ENCODE data around the gene KANTR. TPM values are rescaled to one million over a fixed set of nuclear protein-coding genes. Genes with fewer than 3 reads are reported as not detected.
A peak's percentile ranks its signal among the peaks of the same experiment; 100 is the strongest.

KANTR gene
- total RNA-seq, 1 experiment from 2014 or later, result 7.5 TPM

DNA sequence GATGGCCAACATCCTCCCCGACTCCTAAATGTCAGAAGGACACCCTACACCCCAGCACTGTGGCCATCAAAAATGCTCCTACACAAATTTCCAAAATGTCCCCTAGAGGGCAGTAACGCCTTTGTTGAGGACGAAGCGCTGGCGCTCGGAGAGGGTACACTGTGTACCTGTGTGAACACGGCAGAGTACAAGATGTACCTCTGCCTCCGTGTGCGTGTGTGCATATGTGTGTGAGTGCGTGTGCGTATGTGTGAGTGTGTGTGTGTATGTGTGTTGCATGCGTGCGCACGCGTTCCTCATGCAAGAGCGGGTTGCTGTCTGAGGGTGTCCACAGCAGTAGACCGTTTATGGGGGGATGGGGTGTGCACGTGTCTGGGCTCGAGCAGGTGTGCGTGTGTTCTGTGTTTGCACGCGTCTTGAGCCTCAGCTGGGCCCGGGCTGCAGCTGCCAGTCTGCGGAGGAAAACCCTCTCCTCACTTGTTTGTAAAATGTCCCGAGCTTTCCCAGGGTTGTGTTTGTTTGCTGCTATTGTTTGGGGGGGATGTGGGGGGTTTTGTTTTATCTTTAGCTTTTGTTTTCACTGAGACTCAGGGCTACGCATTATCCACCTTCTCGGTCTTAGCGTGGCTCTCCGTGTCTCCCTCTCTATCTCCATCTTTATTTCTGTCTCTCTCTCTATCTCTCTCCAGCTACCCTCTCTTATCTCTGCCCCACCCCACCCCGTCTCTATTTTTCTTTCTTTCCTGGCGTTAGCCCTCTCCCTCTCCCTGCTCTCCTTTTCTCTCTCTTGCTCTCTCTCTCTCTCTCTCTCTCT is 22.1 kb upstream of the KANTR start:
- Histone ChIP-seq H3K36me3 (ENCODE audit: control insufficient read depth in 1 of 2, insufficient read depth in 2 of 2, low read length in 2 of 2) (no peaks in the 10 kb centered on the region), H3K4me2 (ENCODE audit: low read length) (peak overlapping the region; percentile 95), H3K27ac (ENCODE audit: low read depth, low read length) (peak overlapping the region; percentile 63), H3K9me2 (ENCODE audit: insufficient read depth) (no peaks in the 10 kb centered on the region), H3K79me2 (ENCODE audit: insufficient read depth, low read length) (no peaks in the 10 kb centered on the region), H3K4me1 (ENCODE audit: control insufficient read depth in 1 of 2, insufficient read depth in 2 of 2, low read length in 2 of 2) (peaks cover 4 to 26% of the 10 kb centered on the region in 2 experiments; a peak in 3 of 4 replicates), H3K9me3 (ENCODE audit: control insufficient read depth in 1 of 2, insufficient read depth in 1 of 2, low read depth in 1 of 2, low read length in 2 of 2) (no peaks in the 10 kb centered on the region), H4K20me1 (ENCODE audit: insufficient read depth) (no peaks in the 10 kb centered on the region), H3K4me3 (replicated peaks in 1 of 2; ENCODE audit: low read depth in 1 of 2, low read length in 2 of 2) (peak overlapping the region; percentile 42 to 60), H2AFZ (ENCODE audit: low read depth, low read length, poor library complexity, severe bottlenecking) (no peak overlapping the region), H3K27me3 (ENCODE audit: insufficient read depth, low read length) (no peaks in the 10 kb centered on the region), H3K9ac (ENCODE audit: low read length) (peak overlapping the region; percentile 59)
- intact Hi-C loops (cut with micrococcal nuclease), result loop anchor here (1.0 kb wide), 2 partner anchors 17 to 21 kb away; no protein-coding TSS in a partner anchor
- ChIA-PET POLR2A (interaction anchor here (2.6 kb wide), 1 partner anchor 10 kb away, joined by 25 read pairs; the partner anchor contains the start of gene TSPYL2), RAD21 (ENCODE audit: low non-redundant PET in 1 of 2, low total read pairs in 2 of 2, uncharacterized antibody in 2 of 2, unreplicated experiment in 2 of 2) (no interaction called here), CTCF (no interaction called here)
- DNase-seq (ENCODE audit: low read depth, low spot score) (peak; percentile 50), ATAC-seq (peak; percentile 83)
- BruUV-seq (replicated peaks), result no TSS peak
- no peak for TF ChIP-seq EGR1 (IDR thresholded peaks at IDR 0.05; ENCODE audit: low read depth)
- no peak for TF ChIP-seq FOSL1 (IDR thresholded peaks at IDR 0.05; ENCODE audit: low read depth)
- TF ChIP-seq, protein P1, sequence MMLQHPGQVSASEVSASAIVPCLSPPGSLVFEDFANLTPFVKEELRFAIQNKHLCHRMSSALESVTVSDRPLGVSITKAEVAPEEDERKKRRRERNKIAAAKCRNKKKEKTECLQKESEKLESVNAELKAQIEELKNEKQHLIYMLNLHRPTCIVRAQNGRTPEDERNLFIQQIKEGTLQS (IDR thresholded peaks at IDR 0.05), result no peak
- no peak for TF ChIP-seq ZNF274 (IDR thresholded peaks at IDR 0.05; ENCODE audit: low read depth, low read length)
- TF ChIP-seq TCF7L2 (IDR thresholded peaks at IDR 0.05; ENCODE audit: borderline replicate concordance, extremely low read depth, insufficient read depth, insufficient read length), result peak; percentile 21
- TF ChIP-seq CTCF (IDR thresholded peaks at IDR 0.05 in 2 of 3, conservative IDR thresholded peaks at IDR 0.05 in 1 of 3; ENCODE audit: borderline replicate concordance in 1 of 3, insufficient read depth in 1 of 3, low read depth in 2 of 3, low read length in 2 of 3), result peak; percentile 54 to 59 (median 56); a peak in 4 of 6 replicates
- TF ChIP-seq CEBPB (IDR thresholded peaks at IDR 0.05; ENCODE audit: low read depth), result no peak
- no peak for TF ChIP-seq EZH2 (IDR thresholded peaks at IDR 0.05)
- peak; percentile 72 for TF ChIP-seq RAD21 (IDR thresholded peaks at IDR 0.05; ENCODE audit: low read depth)
- TF ChIP-seq SP1 (IDR thresholded peaks at IDR 0.05; ENCODE audit: low read depth), result no peak
- TF ChIP-seq SRF (IDR thresholded peaks at IDR 0.05; ENCODE audit: low read depth), result no peak
- no peak for TF ChIP-seq POLR2A (IDR thresholded peaks at IDR 0.05; ENCODE audit: borderline replicate concordance, extremely low read depth, insufficient read depth, insufficient read length)
- TF ChIP-seq ZFX (IDR thresholded peaks at IDR 0.05), result no peak
- TF ChIP-seq, protein P2, sequence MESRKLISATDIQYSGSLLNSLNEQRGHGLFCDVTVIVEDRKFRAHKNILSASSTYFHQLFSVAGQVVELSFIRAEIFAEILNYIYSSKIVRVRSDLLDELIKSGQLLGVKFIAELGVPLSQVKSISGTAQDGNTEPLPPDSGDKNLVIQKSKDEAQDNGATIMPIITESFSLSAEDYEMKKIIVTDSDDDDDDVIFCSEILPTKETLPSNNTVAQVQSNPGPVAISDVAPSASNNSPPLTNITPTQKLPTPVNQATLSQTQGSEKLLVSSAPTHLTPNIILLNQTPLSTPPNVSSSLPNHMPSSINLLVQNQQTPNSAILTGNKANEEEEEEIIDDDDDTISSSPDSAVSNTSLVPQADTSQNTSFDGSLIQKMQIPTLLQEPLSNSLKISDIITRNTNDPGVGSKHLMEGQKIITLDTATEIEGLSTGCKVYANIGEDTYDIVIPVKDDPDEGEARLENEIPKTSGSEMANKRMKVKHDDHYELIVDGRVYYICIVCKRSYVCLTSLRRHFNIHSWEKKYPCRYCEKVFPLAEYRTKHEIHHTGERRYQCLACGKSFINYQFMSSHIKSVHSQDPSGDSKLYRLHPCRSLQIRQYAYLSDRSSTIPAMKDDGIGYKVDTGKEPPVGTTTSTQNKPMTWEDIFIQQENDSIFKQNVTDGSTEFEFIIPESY (IDR thresholded peaks at IDR 0.05; ENCODE audit: extremely low read depth, insufficient replicate concordance, low read length), result no peak
- TF ChIP-seq CBX3 (IDR thresholded peaks at IDR 0.05; ENCODE audit: low read depth), result no peak
- no peak for TF ChIP-seq EZH2phosphoT487 (IDR thresholded peaks at IDR 0.05; ENCODE audit: borderline replicate concordance)
- TF ChIP-seq POLR2AphosphoS5 (IDR thresholded peaks at IDR 0.05; ENCODE audit: low read depth, low read length), result no peak
- TF ChIP-seq ELF1 (IDR thresholded peaks at IDR 0.05; ENCODE audit: borderline replicate concordance, low read depth), result no peak
- no peak for TF ChIP-seq JUND (IDR thresholded peaks at IDR 0.05)
- 0 out of 2 replicates have a peak, but pooled peaks have one; percentile 30 for TF ChIP-seq SIN3A (IDR thresholded peaks at IDR 0.05; ENCODE audit: low read depth)
- TF ChIP-seq, protein P3, sequence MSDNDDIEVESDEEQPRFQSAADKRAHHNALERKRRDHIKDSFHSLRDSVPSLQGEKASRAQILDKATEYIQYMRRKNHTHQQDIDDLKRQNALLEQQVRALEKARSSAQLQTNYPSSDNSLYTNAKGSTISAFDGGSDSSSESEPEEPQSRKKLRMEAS (IDR thresholded peaks at IDR 0.05), result peak; percentile 90
- TF ChIP-seq YY1 (IDR thresholded peaks at IDR 0.05; ENCODE audit: extremely low read depth, insufficient replicate concordance, low read depth, low read length), result peak; percentile 14
